GM19351 (cell line): ENCODE data around the gene NGF.

Experiments used
- ATAC-seq: cut with Tn5 transposase; IDR thresholded peaks from one replicate; pipeline ENCODE4 v1.9.1; 2021; ENCODE audit warnings: mild to moderate bottlenecking, moderate library complexity; ENCODE audit not compliant: unreplicated experiment

The NGF gene

GRCh38 chr1:115240297-115240696, 97.8 kb downstream of the NGF start:
- no peak for ATAC-seq

GRCh38 chr1:115239426-115239825, 98.6 kb downstream of the NGF start:
- no peak for ATAC-seq

GRCh38 chr1:115239148-115239422, 99.0 kb downstream of the NGF start:
- ATAC-seq, result no peak

GRCh38 chr1:115238336-115239147, 99.5 kb downstream of the NGF start:
- ATAC-seq, result no peak

- ATAC-seq, result no peak
Measured at GRCh38 chr1:115237507-115237906, 100.5 kb downstream of the NGF start.

GRCh38 chr1:115237023-115237422, 101.0 kb downstream of the NGF start:
- ATAC-seq, result no peak
